ENCODE data around the gene PRF1. TPM values are rescaled to one million over a fixed set of nuclear protein-coding genes. Genes with fewer than 3 reads are reported as not detected.

PRF1 gene
- total RNA-seq, 4 donors from 2014 or later, result 1.4 to 3.5 (median 2.9) TPM

- H3K27me3 ChIP-seq, result no peaks in the 10 kb centered on the region
- H3K36me3 ChIP-seq, result no peaks in the 10 kb centered on the region
- H3K4me1 ChIP-seq, result no peaks in the 10 kb centered on the region
- 75 to 86% methylated on average over 1 of the region's 1 CpG for WGBS, 2 donors
- no peaks in the 10 kb centered on the region for H3K9me3 ChIP-seq
- H3K27ac ChIP-seq, result no peak overlapping the region
- DNase-seq, result no peak
- TF ChIP-seq POLR2A (IDR thresholded peaks at IDR 0.05) (no peak), CTCF (IDR thresholded peaks at IDR 0.05) (no peak)
- H3K4me3 ChIP-seq (replicated peaks in 1 of 3), result no peak overlapping the region
- intact Hi-C loops (cut with DNase I), result no loop called here
Observed at GRCh38 chr10:70629338-70629737, 26.8 kb upstream of the PRF1 start.

GRCh38 chr10:70626056-70626455, 23.5 kb upstream of the PRF1 start:
- Histone ChIP-seq H3K4me1 (no peaks in the 10 kb centered on the region), H3K27ac (no peak overlapping the region), H3K9me3 (no peaks in the 10 kb centered on the region), H3K27me3 (no peaks in the 10 kb centered on the region), H3K36me3 (no peaks in the 10 kb centered on the region), H3K4me3 (replicated peaks in 1 of 3) (no peak overlapping the region)
- DNase-seq, result no peak
- intact Hi-C loops (cut with DNase I), result no loop called here
- TF ChIP-seq POLR2A (IDR thresholded peaks at IDR 0.05) (no peak), CTCF (IDR thresholded peaks at IDR 0.05) (no peak)

GRCh38 chr10:70622981-70623844, 20.7 kb upstream of the PRF1 start:
- 88% methylated on average over 3 of the region's 3 CpGs; no CpG with 5 or more reads in 1 of the 2 donors for WGBS, 2 donors
- no peaks in the 10 kb centered on the region for H3K36me3 ChIP-seq
- no peak for DNase-seq
- no peaks in the 10 kb centered on the region for H3K27me3 ChIP-seq
- intact Hi-C loops (cut with DNase I), result no loop called here
- H3K9me3 ChIP-seq, result no peaks in the 10 kb centered on the region
- H3K27ac ChIP-seq, result no peak overlapping the region
- TF ChIP-seq POLR2A (IDR thresholded peaks at IDR 0.05), result no peak
- no peak for TF ChIP-seq CTCF (IDR thresholded peaks at IDR 0.05)
- no peak overlapping the region for H3K4me3 ChIP-seq (replicated peaks in 1 of 3)
- H3K4me1 ChIP-seq, result no peaks in the 10 kb centered on the region

GRCh38 chr10:70622541-70622940, 20.0 kb upstream of the PRF1 start:
- Histone ChIP-seq H3K9me3 (no peaks in the 10 kb centered on the region), H3K27ac (no peak overlapping the region), H3K4me1 (no peaks in the 10 kb centered on the region), H3K36me3 (no peaks in the 10 kb centered on the region), H3K4me3 (replicated peaks in 1 of 3) (no peak overlapping the region), H3K27me3 (no peaks in the 10 kb centered on the region)
- TF ChIP-seq CTCF (IDR thresholded peaks at IDR 0.05), result no peak
- no peak for TF ChIP-seq POLR2A (IDR thresholded peaks at IDR 0.05)
- no peak for DNase-seq
- intact Hi-C loops (cut with DNase I), result no loop called here
- WGBS, 2 donors, result 86 to 100% methylated on average over 1 of the region's 3 CpGs

GRCh38 chr10:70621503-70622078, 19.1 kb upstream of the PRF1 start:
- Histone ChIP-seq H3K9me3 (no peaks in the 10 kb centered on the region), H3K4me3 (replicated peaks in 1 of 3) (no peak overlapping the region), H3K27me3 (no peaks in the 10 kb centered on the region), H3K4me1 (no peaks in the 10 kb centered on the region), H3K36me3 (no peaks in the 10 kb centered on the region), H3K27ac (no peak overlapping the region)
- 85 to 95% methylated on average over 4 of the region's 4 CpGs for WGBS, 2 donors
- intact Hi-C loops (cut with DNase I), result no loop called here
- TF ChIP-seq CTCF (IDR thresholded peaks at IDR 0.05) (no peak), POLR2A (IDR thresholded peaks at IDR 0.05) (no peak)
- DNase-seq, result no peak

Data from thyroid gland (tissue), 4 donors.